Kidney epithelial cell (primary cell): ENCODE data around the gene STX18. TPM values are rescaled to one million over a fixed set of nuclear protein-coding genes. Genes with fewer than 3 reads are reported as not detected.

Experiments
- DNase-seq: peaks from one replicate; pipeline ENCODE4 v3.0.0-alpha.2; 2010; ENCODE audit warnings: low read depth
- H3K27me3 ChIP-seq: 2 replicates; pipeline ENCODE4 v1.6.0; 2011; ENCODE audit warnings: low read length; ENCODE audit not compliant: control insufficient read depth, insufficient read depth
- H3K36me3 ChIP-seq: 2 replicates; pipeline ENCODE4 v1.5.1; 2011; ENCODE audit warnings: low read length; ENCODE audit not compliant: control insufficient read depth, insufficient read depth
- H3K4me3 ChIP-seq: 2 replicates; pipeline ENCODE4 v1.5.1; 2011; ENCODE audit warnings: low read depth, mild to moderate bottlenecking, control low read depth, low read length
- CTCF ChIP-seq: IDR thresholded peaks from 2 replicates; pipeline ENCODE4 v1.5.1; 2011; ENCODE audit warnings: mild to moderate bottlenecking, moderate library complexity, low read length, control low read depth, inconsistent platforms; ENCODE audit not compliant: insufficient read depth, poor library complexity, severe bottlenecking
- total RNA-seq: library from RNA; depleted of rRNA; stranded (reverse); fragments of >200 nt; gene quantifications from 2 replicates; pipeline ENCODE4 v1.2.3, GENCODE V29; 2015

Gene STX18
- total RNA-seq, 1 donor from 2014 or later, result 39.7 TPM

- Histone ChIP-seq H3K4me3 (no peak overlapping the region), H3K27me3 (no peaks in the 10 kb centered on the region), H3K36me3 (peaks cover 2% of the 10 kb centered on the region)
- DNase-seq, result no peak
- TF ChIP-seq CTCF, result no peak
Measured at GRCh38 chr4:4420421-4420820, 121.4 kb downstream of the STX18 start.

- H3K27me3 ChIP-seq, result no peaks in the 10 kb centered on the region
- H3K4me3 ChIP-seq, result no peak overlapping the region
- H3K36me3 ChIP-seq, result peaks cover 2% of the 10 kb centered on the region
- no peak for DNase-seq
- no peak for TF ChIP-seq CTCF
Measured at GRCh38 chr4:4419896-4420295, 122.0 kb downstream of the STX18 start.

GRCh38 chr4:4418676-4419390, 123.0 kb downstream of the STX18 start:
- DNase-seq, result peak; percentile 10
- Histone ChIP-seq H3K36me3 (peaks cover 2% of the 10 kb centered on the region), H3K4me3 (no peak overlapping the region), H3K27me3 (no peaks in the 10 kb centered on the region)
- no peak for TF ChIP-seq CTCF

GRCh38 chr4:4417886-4418285, 124.0 kb downstream of the STX18 start:
- Histone ChIP-seq H3K36me3 (peaks cover 2% of the 10 kb centered on the region), H3K4me3 (no peak overlapping the region), H3K27me3 (no peaks in the 10 kb centered on the region)
- no peak for TF ChIP-seq CTCF
- no peak for DNase-seq

GRCh38 chr4:4416981-4417380, 124.9 kb downstream of the STX18 start:
- Histone ChIP-seq H3K36me3 (peaks cover 2% of the 10 kb centered on the region), H3K27me3 (no peaks in the 10 kb centered on the region), H3K4me3 (no peak overlapping the region)
- no peak for TF ChIP-seq CTCF
- no peak for DNase-seq
